Muscle layer of colon (tissue), 2 donors: Measurements from ENCODE around the gene TCP1.
"Not testable (repeated sequence)": the region's sequence is repeated elsewhere in the genome, so short reads cannot be mapped to it uniquely, and the experiment has no call there.

Experiments used
- H3K27ac ChIP-seq: one replicate; pipeline ENCODE4 v1.7.0; 2013; ENCODE audit warnings: low read depth, mild to moderate bottlenecking, low read length, moderate library complexity
- H3K27me3 ChIP-seq, 2 donors: one replicate each; pipeline ENCODE4 v1.7.0; 2013; ENCODE audit warnings: low read length in 2 of 2, mild to moderate bottlenecking in 2 of 2; ENCODE audit not compliant: insufficient read depth in 2 of 2, control insufficient read depth in 1 of 2
- H3K36me3 ChIP-seq: one replicate; pipeline ENCODE4 v1.7.0; 2013; ENCODE audit warnings: mild to moderate bottlenecking, low read length; ENCODE audit not compliant: insufficient read depth
- H3K4me1 ChIP-seq: one replicate; pipeline ENCODE4 v1.7.0; 2013; ENCODE audit warnings: mild to moderate bottlenecking, low read length; ENCODE audit not compliant: insufficient read depth
- H3K4me3 ChIP-seq, 2 donors: one replicate each; pipeline ENCODE4 v1.7.0; 2013; ENCODE audit warnings: low read length in 2 of 2, low read depth in 1 of 2, mild to moderate bottlenecking in 1 of 2, moderate library complexity in 1 of 2
- H3K9ac ChIP-seq: one replicate; pipeline ENCODE4 v1.7.0; 2013; ENCODE audit warnings: low read length
- H3K9me3 ChIP-seq: one replicate; pipeline ENCODE4 v1.7.0; 2013; ENCODE audit warnings: mild to moderate bottlenecking, low read length
- donor health status: abdominal sarcoma.
- donor health status: Adenocarcinoma of cecum.

The TCP1 gene

GRCh38 chr6:159794976-159795375 is 5.6 kb upstream of the TCP1 start:
- not testable (repeated sequence) for H3K9ac ChIP-seq, H3K27me3 ChIP-seq, H3K27ac ChIP-seq, H3K4me3 ChIP-seq, H3K9me3 ChIP-seq
- peaks cover 22% of the 10 kb centered on the region for H3K4me1 ChIP-seq
- peaks cover 36% of the 10 kb centered on the region for H3K36me3 ChIP-seq

DNA sequence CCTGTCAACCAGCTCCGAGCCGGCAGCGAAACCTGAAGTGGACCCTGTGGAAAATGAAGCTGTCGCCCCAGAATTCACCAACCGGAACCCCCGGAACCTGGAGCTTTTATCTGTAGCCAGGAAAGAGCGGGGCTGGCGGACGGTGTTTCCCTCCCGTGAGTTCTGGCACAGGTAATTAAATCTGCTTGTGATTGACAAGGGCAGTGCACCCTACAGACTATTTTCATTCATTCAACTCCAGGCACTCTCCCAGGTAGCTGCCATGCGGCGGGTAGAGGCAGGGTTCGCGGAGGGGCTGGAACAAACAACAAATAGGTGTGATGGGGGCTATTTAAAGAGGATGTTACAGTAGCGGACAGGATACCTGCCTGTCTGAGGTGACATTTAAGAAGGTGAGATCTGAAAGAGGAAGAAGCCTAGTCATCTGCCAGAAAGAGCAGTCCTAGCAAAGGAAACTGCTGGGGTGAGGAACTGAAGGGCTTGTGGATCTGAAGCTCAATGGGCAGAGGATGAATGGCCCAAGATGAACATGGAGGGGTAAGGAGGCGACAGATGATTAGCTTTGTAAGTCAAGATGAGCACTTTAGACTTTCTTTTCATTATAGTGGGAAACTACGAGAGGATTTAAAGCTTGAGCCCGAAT is 1.7 kb upstream of the TCP1 start:
- H3K27ac ChIP-seq = peak overlapping the region; percentile 70
- no peaks in the 10 kb centered on the region for H3K9me3 ChIP-seq
- H3K4me1 ChIP-seq = peaks cover 39% of the 10 kb centered on the region
- peak overlapping the region; percentile 83 for H3K9ac ChIP-seq
- H3K4me3 ChIP-seq = peak overlapping the region; percentile 29 to 100
- no peaks in the 10 kb centered on the region for H3K27me3 ChIP-seq
- H3K36me3 ChIP-seq = peaks cover 10% of the 10 kb centered on the region

- H3K4me3 ChIP-seq = peak within 1 kb of the TSS; percentile 90 to 100
Measured at GRCh38 chr6:159790149-159790955, 950 bp upstream of the TCP1 start, which contains the start of gene MRPL18. Gene MRPL18 (plus strand): TSS chr6:159790467. CDS start chr6:159790588, 121 bp downstream.

GRCh38 chr6:159788753-159789376 is 537 bp downstream of the TCP1 start:
- Histone ChIP-seq H3K4me1 (peaks cover 39% of the 10 kb centered on the region), H3K9me3 (no peaks in the 10 kb centered on the region), H3K36me3 (peaks cover 31% of the 10 kb centered on the region)

More at GRCh38 chr6:159790149-159790955, 950 bp upstream of the TCP1 start, which contains the start of gene MRPL18:
- Histone ChIP-seq H3K4me1 (peaks cover 39% of the 10 kb centered on the region), H3K27me3 (no peaks in the 10 kb centered on the region), H3K27ac (peak within 1 kb of the TSS; percentile 90), H3K9ac (peak within 1 kb of the TSS; percentile 97), H3K36me3 (peaks cover 16% of the 10 kb centered on the region), H3K9me3 (no peaks in the 10 kb centered on the region)

DNA sequence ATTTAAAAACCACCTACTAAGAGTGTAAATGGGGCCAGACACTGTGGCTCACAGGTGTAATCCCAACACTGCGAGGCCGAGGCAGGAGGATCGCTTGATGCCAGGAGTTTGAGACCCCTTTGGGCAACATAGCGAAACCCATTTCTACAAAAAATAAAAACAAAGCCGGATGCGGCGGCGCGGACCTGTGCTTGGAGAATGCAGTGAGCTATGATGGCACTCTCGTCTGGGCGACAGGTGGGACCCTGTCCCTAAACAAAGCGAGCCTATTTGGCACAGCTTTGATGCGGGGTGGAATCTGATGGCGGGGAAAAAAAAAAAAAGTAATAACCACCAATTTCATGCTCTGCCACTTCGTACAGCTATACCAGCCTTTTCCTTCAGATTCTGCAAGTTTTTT is 1.1 kb downstream of the TCP1 start:
- Histone ChIP-seq H3K36me3 (peaks cover 37% of the 10 kb centered on the region), H3K4me3 (peak overlapping the region; percentile 90 to 100), H3K27ac (no peak overlapping the region), H3K9me3 (no peaks in the 10 kb centered on the region), H3K4me1 (peaks cover 39% of the 10 kb centered on the region), H3K27me3 (no peaks in the 10 kb centered on the region), H3K9ac (peak overlapping the region; percentile 74)

More at GRCh38 chr6:159788753-159789376, 537 bp downstream of the TCP1 start:
- Histone ChIP-seq H3K9ac (peak overlapping the region; percentile 74), H3K27me3 (no peaks in the 10 kb centered on the region), H3K27ac (peak overlapping the region; percentile 90), H3K4me3 (peak overlapping the region; percentile 90 to 100)

- Histone ChIP-seq H3K9ac (no peak overlapping the region), H3K36me3 (peaks cover 68% of the 10 kb centered on the region), H3K9me3 (no peaks in the 10 kb centered on the region), H3K4me3 (no peak overlapping the region), H3K4me1 (no peaks in the 10 kb centered on the region), H3K27me3 (no peaks in the 10 kb centered on the region), H3K27ac (no peak overlapping the region)
Measured at GRCh38 chr6:159778542-159779103, 10.8 kb downstream of the TCP1 start.

GRCh38 chr6:159778131-159778530 is 11.3 kb downstream of the TCP1 start:
- Histone ChIP-seq H3K36me3 (peaks cover 63% of the 10 kb centered on the region), H3K27me3 (no peaks in the 10 kb centered on the region), H3K4me3 (no peak overlapping the region), H3K9ac (no peak overlapping the region), H3K9me3 (no peaks in the 10 kb centered on the region), H3K4me1 (no peaks in the 10 kb centered on the region), H3K27ac (no peak overlapping the region)

DNA sequence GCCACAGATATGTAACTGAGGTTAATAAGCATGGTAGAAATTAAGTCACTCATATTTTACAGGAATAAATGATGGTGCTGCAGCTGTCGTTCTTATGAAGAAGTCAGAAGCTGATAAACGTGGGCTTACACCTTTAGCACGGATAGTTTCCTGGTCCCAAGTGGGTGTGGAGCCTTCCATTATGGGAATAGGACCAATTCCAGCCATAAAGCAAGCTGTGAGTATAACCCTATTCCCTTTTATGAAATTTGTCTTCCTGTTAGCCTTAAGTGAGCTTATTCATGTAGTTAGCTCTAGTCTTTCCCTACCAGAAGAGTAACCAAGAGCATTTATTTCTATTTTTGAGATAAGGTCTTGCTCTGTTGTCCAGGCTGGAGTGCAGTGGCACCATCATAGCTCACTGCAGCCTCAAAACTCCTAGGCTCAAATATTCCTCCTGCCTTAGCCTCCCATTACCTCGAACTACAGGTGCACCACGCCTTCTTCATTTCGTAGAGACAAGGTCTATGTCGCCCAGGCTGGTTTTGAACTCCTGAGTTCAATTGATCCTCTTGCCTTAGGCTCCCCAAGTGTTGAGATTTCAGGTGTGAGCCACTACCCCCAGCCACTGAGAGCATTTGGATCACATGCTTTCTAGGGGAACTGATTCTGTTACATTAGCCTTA is 12.0 kb downstream of the TCP1 start:
- no peak overlapping the region for H3K9ac ChIP-seq
- no peak overlapping the region for H3K27ac ChIP-seq
- no peaks in the 10 kb centered on the region for H3K4me1 ChIP-seq
- no peak overlapping the region for H3K4me3 ChIP-seq
- H3K9me3 ChIP-seq = no peaks in the 10 kb centered on the region
- H3K27me3 ChIP-seq = no peaks in the 10 kb centered on the region
- H3K36me3 ChIP-seq = peaks cover 55% of the 10 kb centered on the region

- Histone ChIP-seq H3K27ac (no peak overlapping the region), H3K27me3 (no peaks in the 10 kb centered on the region), H3K4me3 (no peak overlapping the region), H3K9ac (no peak overlapping the region), H3K36me3 (peaks cover 26% of the 10 kb centered on the region), H3K9me3 (no peaks in the 10 kb centered on the region), H3K4me1 (no peaks in the 10 kb centered on the region)
Measured at GRCh38 chr6:159772196-159772595, 17.2 kb downstream of the TCP1 start.

- H3K27me3 ChIP-seq = no peaks in the 10 kb centered on the region
- no peaks in the 10 kb centered on the region for H3K9me3 ChIP-seq
- H3K4me1 ChIP-seq = no peaks in the 10 kb centered on the region
- H3K4me3 ChIP-seq = no peak overlapping the region
- H3K36me3 ChIP-seq = peaks cover 30% of the 10 kb centered on the region
- H3K27ac ChIP-seq = no peak overlapping the region
- H3K9ac ChIP-seq = no peak overlapping the region
Measured at GRCh38 chr6:159769470-159769869, 19.9 kb downstream of the TCP1 start.

- Histone ChIP-seq H3K4me1 (peaks cover 7% of the 10 kb centered on the region), H3K9ac (no peak overlapping the region), H3K27ac (no peak overlapping the region), H3K9me3 (no peaks in the 10 kb centered on the region), H3K36me3 (peaks cover 30% of the 10 kb centered on the region), H3K27me3 (no peaks in the 10 kb centered on the region), H3K4me3 (no peak overlapping the region)
Measured at GRCh38 chr6:159766906-159767305, 22.5 kb downstream of the TCP1 start.
